HPDE6-E6E7 (cell line): ENCODE data around the gene PHETA1.

Experiments used
- DNase-seq: peaks from one replicate; pipeline ENCODE4 v3.0.0; 2011; ENCODE audit warnings: missing footprints; ENCODE audit errors: extremely low spot score

The PHETA1 gene

GRCh38 chr12:111322336-111323250 is 46.3 kb downstream of the PHETA1 start:
- no peak for DNase-seq

DNA sequence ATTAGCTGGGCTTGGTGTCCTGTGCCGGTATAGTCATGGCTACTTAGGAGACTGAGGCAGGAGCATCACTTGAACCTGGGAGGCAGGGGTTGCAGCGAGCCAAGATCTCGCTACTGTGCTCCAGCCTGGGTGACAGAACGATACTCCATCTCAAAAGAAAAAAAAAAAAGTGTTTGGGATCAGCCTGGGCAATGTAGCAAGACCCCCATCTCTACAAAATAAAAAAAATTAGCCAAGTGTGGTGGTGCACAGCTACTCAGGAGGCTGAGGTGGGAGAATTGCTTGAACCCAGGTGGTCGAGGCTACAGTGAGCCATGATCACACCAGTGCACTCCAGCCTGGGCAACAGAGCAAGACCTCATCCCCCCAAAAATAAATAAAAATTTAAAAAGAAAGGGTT is 47.6 kb downstream of the PHETA1 start:
- DNase-seq, result no peak

DNA sequence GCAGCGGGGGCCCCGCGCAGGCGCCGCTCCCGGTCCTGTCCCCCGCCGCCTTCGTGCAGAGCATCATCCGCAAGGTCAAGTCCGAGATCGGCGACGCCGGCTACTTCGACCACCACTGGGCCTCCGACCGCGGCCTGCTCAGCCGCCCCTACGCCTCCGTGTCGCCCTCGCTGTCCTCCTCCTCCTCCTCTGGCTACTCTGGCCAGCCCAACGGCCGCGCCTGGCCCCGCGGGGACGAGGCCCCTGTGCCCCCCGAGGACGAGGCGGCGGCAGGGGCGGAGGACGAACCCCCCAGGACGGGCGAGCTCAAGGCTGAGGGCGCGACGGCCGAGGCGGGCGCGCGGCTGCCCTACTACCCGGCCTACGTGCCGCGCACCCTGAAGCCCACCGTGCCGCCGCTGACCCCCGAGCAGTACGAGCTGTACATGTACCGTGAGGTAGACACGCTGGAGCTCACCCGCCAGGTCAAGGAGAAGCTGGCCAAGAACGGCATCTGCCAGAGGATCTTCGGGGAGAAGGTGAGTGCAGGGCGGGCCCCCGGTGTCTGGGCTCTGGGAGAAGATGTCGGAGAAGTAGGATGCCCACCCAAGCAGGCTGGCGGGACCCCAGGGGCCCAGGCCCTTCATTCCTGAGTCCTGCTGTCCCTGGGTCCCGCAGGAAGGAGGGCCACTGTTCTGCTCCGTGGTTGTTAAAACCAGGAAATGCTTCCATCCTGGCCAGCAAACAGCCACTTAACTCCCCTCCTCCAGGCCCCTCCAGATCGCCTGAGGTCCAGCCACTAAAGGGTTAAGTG is 48.4 kb downstream of the PHETA1 start:
- DNase-seq, result no peak

DNA sequence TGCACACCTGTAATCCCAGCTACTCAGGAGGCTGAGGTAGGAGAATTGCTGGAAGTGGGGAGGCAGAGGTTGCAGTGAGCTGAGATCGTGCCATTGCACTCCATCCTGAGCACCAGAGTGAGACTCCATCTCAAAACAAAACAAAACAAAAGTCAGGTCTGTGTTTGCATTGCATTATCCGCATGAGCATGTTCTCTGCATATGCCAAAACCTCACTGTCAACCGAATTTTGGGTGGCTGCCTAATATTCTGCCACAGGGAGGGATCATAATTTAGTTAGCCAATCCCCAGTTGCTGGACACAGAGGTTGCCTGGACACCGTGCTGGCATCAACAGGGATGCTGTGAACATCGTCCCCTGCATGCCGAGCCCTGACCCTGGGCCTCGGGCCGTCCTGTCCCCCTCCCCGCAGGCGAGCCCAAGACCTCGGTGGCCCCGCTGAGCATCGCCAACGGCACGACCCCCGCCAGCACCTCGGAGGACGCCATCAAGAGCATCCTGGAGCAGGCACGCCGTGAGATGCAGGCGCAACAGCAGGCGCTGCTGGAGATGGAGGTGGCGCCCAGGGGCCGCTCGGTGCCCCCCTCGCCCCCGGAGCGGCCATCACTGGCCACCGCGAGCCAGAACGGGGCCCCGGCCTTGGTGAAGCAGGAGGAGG is 49.2 kb downstream of the PHETA1 start:
- DNase-seq, result no peak

DNA sequence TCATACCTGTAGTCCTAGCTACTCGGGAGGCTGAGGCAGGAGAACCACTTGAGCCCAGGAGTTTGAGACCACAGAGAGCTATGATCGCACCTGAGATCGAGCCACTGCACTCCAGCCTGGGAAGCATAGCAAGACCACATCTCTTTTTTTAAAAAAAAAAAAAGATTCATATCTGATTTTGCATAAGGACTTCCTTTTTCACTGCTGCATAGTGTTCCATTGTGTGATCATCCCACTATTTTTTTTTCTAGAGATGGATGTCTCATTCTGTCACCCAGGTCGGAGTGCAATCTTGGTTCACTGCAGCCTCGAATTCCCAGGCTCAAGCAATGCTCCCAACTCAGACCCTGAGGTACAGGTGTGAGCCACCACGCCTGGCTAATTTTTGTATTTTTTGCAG is 50.4 kb downstream of the PHETA1 start:
- no peak for DNase-seq

DNA sequence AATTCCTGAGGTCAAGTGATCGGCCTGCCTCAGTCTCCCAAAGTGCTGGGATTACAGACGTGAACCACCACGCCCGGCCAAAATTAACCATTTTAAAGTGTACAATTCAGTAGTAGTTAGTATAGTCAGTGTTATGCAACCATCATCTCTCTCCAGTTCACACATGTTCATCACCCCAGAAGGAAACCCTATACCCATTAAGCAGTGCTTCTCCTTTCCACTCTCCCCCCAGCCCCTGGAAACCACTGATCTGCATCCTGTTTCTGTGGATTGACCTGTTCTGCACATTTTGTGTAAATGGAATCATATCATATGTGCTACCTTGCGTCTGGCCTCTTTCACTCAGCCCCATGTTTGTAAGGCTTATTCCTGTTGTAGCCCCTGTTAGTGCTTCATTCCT is 52.2 kb downstream of the PHETA1 start:
- no peak for DNase-seq

DNA sequence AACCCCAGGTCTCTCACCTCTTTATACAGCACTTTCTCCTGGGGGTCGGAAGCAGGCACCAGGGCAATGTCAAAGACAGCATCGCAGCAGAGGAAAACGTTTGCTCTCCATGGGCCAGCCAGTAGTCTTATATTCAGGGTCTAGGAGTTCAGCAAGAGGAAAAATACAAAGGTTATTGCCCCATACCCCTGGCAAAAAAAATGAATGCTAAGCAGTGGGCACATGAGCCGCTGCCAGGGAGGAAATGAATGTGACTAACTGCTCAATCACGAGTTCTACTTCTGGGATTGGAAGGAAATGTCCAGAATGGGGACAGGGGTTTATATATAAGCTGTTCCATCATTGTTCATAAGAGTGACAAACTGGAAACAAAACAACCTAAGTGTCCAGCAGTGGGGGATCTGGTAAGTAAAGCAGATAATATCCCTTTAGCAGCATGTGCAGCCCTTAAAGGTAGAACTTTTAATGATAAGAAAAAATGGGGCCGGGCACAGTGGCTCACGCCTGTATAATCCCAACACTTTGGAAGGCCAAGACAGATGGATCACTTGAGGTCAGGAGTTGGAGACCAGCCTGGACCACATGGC is 53.8 kb downstream of the PHETA1 start:
- no peak for DNase-seq

GRCh38 chr12:111313833-111314259 is 55.0 kb downstream of the PHETA1 start:
- peak; percentile 84 for DNase-seq

DNA sequence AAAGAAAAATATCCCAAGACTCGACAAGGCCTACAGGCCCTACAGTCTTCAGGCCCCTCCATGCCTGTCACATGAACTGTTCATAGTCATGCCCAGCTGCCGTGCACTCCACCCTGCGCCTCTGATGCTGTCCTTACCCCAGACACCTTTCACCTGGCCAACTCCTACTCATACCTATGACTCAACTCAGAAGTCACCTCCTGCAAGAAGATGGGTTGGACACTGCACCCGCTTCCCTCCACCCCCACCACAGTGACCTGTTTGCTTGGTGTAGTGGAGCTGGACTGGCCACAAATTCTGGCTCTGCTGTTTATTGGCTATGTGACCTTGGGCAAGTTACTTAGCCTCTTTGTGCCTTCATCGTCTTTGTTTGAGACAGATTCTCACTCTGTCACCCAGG is 56.2 kb downstream of the PHETA1 start:
- no peak for DNase-seq

GRCh38 chr12:111312016-111312415 is 56.9 kb downstream of the PHETA1 start:
- DNase-seq, result no peak

- no peak for DNase-seq
These were observed 57.9 kb downstream of the PHETA1 start for GRCh38 chr12:111311011-111311410.
